Measurements from ENCODE around the gene BSND.
A peak's percentile ranks its signal among the peaks of the same experiment; 100 is the strongest.

BSND gene

GRCh38 chr1:54991939-54992338 lies 6.8 kb upstream of the BSND start:
- DNase-seq (ENCODE audit: low read depth in 2 of 2): no peak

- no peak for DNase-seq (ENCODE audit: low read depth in 2 of 2)
Measured at GRCh38 chr1:54993140-54993539, 5.6 kb upstream of the BSND start.

GRCh38 chr1:54994355-54994990 lies 4.3 kb upstream of the BSND start:
- no peak for DNase-seq (ENCODE audit: low read depth in 2 of 2)

DNA sequence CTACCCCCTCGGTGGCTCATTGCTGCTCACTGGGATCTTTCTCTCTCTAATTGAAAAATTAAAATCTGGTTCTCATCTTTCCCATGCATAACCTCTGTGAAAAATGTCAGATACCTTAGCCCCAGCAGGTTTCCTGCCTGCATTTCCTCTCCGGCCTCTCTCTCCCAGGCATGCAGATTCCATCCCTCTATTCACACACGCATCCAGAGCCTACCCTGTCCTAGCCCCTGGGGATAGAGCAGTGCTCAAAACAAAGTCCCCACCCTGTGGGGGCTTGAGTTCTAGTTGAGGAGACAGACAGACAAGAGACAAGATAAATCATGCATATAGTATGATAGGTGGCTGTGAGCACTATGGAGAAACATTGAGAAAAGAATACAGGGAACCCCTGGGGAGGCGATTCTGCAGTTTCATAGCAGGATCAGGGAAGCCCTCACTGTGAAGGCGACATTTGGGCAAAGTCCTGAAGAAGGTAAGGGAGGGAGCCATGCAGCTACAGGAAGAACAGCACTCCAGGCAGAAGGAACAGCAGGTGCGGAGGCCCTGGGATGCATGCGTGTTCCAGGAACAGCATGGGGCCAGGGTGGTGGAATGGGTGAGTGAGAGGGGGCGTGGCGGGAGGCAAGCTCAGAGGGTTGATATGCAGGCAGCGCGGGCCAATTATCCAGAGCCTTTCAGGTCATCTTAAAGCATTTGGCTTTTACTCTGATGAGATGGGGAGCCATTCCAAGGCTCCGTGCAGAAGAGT lies 3.5 kb upstream of the BSND start:
- DNase-seq (ENCODE audit: low read depth in 2 of 2): no peak

DNA sequence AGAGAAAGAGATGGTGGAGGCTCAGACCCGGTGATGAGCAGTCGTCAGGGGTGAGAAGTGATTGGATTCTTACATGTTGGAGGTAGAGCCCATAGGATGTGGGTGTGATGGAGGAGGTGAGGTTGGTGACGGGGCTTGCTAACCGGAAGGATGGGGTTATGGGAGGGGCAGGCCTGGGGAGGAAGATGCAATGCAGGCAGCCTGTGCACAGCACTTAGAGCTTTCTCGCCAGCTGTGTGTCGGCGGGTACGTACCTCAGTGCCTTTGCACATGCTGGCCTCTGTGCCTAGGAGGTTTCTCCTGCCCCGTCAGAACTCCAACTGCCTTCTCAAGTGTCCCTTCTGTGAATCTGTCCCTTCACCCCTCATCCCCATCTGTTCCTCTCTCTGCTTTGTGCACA lies 2.9 kb upstream of the BSND start:
- DNase-seq (ENCODE audit: low read depth in 2 of 2): no peak

DNA sequence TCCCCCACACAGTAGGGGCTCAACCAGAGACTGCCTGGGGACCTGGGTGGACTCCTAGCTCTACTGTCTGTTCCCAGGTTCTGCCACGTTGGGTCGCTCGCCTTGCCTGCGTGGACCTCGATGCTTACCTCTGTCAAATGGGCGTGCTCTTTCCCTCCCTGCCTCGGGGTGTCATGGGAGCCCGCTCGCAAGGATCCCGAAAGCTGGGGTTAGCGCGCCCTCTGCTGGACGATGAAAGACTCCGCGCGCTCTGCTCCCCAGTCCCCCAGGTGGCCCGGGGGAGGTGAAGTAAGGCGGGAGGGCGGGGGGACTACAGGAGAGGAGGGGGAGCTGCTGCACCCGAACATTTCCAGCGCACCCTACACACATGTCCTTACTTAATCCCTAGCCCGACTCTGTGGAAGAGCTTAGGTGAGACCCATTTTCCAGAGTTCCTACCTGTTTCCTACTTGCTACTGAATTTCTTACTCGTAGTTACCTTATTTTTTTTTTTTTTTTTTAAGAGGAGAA lies 2.3 kb upstream of the BSND start:
- DNase-seq (ENCODE audit: low read depth in 2 of 2): peak; percentile 18 to 29

- DNase-seq (ENCODE audit: low read depth in 2 of 2): no peak
Measured at GRCh38 chr1:54996869-54997710, 1.6 kb upstream of the BSND start.

- no peak for DNase-seq (ENCODE audit: low read depth in 2 of 2)
Measured at GRCh38 chr1:54997711-54997986, 1.1 kb upstream of the BSND start.

GRCh38 chr1:54998100-54998499 lies 633 bp upstream of the BSND start:
- DNase-seq (ENCODE audit: low read depth in 2 of 2): no peak

DNA sequence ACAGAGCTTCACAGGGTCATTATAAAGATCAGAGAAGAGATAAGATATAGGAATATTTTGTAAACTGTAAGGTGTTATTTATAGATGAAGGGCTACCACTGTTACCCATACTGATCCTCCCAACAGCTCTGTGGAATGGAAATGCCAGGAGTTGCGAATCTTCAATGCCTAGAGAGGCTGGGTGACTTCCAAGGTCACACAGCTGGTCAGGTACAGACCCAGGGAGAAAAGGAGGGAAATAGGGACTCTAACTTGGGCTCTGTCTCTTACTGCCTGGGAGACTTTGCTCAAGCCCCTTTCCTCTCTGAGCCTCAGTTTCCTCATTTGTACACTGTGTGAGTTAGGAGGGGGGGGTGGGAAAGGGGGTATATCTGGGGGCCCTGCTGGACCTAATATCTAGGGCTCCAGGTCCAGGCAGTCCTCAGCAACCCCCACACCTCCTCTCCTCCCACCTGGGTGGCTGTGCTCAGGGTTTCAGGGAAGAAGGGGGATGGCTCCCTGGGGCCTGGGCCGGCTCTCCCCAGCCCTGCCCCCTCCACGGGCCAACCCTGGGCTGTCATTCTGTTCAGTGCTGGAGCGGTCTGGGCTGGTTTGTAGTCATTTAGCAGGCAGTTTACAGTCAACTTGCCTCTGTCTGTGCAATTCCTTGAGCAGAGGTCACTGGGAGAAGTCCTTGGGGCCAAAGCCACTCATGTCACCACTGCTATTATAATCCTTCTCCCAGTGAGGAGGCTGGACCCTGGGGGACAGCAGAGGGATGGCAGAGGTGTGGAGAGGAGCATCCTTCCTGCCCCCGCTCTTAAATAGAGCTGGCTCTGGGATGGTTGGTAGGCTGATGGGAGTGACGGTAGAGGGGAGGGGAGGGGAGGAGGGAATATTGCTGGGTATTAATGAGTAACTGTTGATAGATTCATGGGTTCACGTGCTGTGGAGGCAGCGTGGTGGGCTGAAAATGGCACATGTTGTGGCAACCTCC lies 1.7 kb downstream of the BSND start:
- DNase-seq (ENCODE audit: low read depth in 2 of 2): no peak

GRCh38 chr1:55001311-55001710 lies 2.6 kb downstream of the BSND start:
- no peak for DNase-seq (ENCODE audit: low read depth in 2 of 2)

DNA sequence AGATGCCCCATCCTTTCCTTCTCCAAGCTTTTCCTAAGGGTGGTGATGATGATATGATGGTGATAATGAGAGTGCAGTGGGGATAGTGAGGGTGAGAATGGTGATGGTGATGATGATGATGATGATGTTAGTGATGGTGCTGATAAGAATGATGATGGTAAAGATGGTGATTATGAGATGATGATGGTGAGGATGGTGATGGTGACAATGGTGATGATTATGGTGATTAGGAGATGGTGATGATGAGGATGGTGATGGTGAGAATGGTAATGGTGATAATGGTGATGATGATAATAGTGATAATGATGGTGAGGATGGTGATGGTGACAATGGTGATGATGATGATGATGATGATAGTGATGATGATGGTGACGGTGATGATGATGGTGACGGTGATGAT lies 4.0 kb downstream of the BSND start:
- DNase-seq (ENCODE audit: low read depth in 2 of 2): no peak

DNA sequence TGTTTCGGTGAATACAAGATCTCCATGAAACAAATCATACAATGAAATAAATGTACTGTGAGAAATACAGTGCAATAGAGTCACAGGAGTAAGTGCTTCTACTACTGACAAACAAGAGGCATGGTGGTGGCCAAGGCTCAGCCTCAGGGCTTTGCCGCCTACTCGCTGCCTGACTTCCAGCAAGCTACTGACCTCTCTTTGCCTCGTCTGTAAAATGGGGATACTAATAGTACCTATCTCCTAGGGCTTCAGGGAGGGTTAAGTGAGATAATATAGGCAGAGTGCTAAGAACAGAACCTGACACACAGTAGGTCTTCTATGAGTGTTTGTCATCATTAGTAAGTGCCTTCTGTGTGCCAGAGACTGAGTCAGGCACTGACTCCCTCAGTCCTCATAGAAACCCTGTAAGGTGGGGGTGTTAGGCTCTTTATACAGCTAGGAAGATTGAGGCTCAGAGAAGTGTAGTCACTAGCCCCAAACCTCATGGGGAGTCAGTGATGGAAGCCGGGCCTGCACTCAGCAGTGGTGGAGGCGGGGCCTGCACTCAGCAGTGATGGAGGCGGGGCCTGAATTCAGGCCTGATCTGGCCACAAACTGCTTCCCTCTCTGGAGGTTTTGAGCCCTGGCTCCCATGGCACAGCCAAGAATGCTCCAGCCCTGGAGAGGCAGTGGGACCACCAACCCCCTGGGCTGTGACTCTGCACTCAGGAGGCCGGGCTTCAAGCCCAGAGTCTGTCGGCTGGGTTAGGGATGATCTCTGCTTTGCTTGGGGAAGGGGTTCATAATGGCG lies 6.8 kb downstream of the BSND start:
- DNase-seq (ENCODE audit: low read depth in 2 of 2): no peak

DNA sequence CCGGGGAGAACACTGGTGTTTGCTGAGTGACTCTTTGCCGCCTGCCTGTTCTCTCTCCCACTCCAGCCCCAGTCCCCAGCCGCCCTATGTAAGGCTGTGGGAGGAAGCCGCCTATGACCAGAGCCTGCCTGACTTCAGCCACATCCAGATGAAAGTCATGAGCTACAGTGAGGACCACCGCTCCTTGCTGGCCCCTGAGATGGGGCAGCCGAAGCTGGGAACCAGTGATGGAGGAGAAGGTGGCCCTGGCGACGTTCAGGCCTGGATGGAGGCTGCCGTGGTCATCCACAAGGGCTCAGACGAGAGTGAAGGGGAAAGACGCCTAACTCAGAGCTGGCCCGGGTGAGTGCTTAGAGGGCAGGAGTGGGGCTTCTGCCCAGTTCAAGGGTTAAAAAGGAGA lies 8.2 kb downstream of the BSND start:
- no peak for DNase-seq (ENCODE audit: low read depth in 2 of 2)

DNA sequence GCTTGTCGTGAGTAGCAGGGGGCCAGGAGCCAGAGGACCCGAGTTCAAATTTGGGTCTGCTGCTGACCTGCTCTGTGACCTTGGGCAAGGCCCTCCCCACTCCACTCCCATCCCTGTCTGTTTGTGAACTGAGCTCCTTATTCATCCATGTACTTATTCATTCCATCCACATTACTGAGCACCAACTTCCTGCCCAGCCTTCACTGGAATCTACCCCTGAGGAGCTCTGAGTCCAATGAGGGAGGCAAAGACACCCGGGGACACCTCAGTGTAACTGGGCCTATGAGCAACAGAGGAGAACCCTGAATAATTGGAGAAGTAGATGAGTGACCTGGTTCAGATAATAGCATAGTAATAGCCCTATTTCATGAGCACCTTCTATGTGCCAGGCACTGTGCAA lies 8.9 kb downstream of the BSND start:
- DNase-seq (ENCODE audit: low read depth in 2 of 2): peak; percentile 16 to 23

GRCh38 chr1:55010194-55010886 lies 11.6 kb downstream of the BSND start:
- no peak for DNase-seq (ENCODE audit: low read depth in 2 of 2)

DNA sequence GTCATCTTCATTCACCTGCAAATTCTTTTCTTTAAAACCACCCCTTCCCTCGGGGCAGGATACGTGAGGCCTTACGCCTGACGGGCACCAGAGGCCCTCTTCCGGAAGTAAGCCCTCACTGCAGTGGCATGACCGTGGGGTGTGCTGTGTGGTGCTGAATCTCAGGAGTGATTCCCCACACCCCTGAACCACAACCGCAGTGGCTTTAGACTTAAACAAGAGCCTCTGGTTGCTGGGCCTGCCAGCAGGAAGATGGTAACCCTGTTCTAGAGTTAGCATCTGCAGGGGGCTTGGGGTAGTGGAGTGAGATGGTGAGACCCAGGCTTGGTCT lies 12.1 kb downstream of the BSND start:
- DNase-seq (ENCODE audit: low read depth in 2 of 2): no peak

GRCh38 chr1:55012661-55013060 lies 13.9 kb downstream of the BSND start:
- DNase-seq (ENCODE audit: low read depth in 2 of 2): no peak

GRCh38 chr1:55015123-55015522 lies 16.4 kb downstream of the BSND start:
- DNase-seq (ENCODE audit: low read depth in 2 of 2): no peak
